ENCODE results near the gene CDKL1. TPM values are rescaled to one million over a fixed set of nuclear protein-coding genes. Genes with fewer than 3 reads are reported as not detected.
"Not testable (repeated sequence)": the region's sequence is repeated elsewhere in the genome, so short reads cannot be mapped to it uniquely, and the experiment has no call there.

Gene CDKL1
- total RNA-seq, 1 experiment from 2014 or later: 12.9 TPM

DNA sequence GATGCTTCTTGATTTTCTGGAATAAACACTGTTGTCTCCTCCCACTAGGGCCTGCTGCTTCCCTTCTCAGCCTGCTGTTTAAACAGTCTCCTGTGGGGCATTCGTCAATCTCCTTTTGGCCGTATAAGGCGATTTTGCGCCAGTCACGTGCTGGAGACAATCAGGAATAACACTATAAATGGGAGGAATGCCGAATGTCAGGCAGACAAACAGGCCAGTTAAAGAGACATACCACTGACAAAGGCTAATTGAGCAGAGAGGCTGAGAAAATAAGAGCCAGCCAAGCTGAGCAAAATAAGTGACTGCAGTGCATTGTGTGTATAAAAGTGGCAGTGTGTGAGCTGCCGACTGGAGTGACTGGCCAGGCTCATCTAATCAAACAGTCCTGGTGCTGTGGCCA is 61.3 kb downstream of the CDKL1 start:
- no peak for DNase-seq (ENCODE audit: low spot score)

DNA sequence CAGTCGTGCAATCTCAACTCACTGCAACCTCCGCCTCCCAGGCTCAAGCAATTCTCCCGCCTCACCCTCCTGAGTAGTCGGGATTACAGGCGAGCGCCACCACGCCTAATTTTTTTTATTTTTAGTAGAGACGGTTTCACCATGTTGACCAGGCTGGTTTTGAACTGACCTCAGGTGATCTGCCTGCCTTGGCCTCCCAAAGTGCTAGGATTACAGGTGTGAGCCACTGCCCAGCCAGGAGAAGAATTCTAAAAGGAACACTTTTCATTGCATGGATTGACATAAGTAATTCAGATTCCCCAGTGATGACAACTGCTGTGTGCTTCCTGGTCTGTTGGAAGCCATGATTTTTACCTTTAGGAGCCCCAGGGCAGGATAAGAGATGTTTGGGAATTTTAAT is 62.5 kb downstream of the CDKL1 start:
- no peak for DNase-seq (ENCODE audit: low spot score)

DNA sequence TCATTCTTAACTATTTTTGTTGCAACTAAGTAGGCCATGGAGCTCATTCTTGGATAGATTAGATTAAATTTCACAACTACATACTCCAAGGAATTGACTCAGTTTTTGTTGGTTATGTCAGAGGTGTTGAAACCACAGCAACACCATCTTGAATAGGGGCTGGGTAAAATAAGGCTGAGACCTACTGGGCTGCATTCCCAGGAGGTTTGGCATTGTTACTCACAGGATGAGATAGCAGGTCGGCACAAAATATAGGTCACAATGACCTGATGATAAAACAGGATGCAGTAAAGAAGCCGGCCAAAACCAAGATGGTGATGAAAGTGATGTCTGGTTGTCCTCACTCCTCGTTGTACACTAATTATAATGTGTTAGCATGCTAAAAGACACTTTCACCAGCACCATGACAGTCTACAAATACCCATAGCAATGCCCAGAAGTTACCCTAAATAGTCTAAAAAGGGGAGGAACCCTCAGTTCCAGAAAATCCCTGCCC is 63.6 kb downstream of the CDKL1 start:
- no peak for DNase-seq (ENCODE audit: low spot score)

DNA sequence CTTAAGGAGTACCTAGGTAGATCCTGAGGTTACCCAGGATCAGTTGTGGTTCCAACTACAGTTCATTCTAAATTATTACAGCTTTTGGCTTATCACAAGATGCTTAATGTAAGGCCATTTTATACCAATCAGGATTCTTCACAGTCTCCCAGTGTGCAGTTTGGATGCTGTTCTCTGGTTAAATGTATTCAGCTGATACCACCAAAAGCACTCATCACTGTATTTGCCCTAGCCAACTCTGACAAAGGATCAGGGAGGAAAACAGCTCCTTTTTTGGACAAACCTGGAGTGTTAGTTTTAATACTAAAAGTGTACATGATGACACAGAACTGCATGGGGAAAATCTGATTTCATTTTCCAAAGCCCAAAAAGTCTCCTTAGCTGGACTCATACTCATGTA is 65.1 kb downstream of the CDKL1 start:
- DNase-seq (ENCODE audit: low spot score): no peak

DNA sequence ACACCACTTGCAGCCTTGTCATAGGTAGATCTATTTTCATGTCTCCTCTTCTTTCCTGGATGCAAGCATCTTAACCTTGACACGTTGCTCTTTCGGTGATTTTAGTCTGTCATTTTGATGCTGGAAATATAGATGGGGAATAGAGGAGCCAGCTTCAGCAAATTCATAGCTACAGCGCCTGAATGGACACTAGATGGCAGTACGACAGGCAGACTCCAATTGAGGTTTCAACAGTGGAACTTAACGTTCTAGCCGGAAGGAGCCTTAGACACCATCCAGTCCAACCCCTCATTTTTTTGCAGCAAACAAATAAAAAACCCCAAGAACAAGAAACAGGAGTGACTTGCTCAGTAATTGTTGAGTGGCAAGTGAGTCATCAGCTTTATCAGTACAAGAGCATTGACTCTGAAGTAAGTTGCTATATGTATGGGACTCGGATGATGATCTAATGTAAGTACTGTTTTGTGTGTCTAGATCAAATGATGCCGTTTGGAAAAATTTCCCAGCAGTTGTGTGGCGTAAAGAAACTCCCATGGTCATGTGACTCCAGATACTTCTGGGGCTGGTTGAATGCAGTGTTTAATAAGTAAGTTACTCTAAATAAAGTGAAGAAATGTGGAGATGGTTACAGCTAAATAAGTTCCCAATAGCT is 75.5 kb downstream of the CDKL1 start:
- DNase-seq (ENCODE audit: low spot score): peak; percentile 74

DNA sequence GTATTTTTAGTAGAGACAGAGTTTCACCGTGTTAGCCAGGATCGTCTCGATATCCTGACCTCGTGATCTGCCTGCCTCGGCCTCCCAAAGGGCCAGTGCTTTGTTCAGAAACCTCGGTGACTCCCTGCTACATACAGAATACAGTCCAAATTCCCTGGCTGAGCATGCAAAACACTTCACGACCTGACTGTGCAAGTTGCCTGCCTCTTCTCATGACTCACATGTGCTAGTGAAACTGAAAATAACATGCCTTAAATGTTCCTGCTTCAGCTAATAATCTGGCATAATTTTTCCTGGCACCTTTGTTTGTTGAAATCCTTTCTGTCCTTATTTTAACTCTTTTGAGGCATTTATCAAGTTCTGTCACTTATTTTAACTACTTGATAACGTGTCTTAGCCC is 76.4 kb downstream of the CDKL1 start:
- DNase-seq (ENCODE audit: low spot score): no peak

DNA sequence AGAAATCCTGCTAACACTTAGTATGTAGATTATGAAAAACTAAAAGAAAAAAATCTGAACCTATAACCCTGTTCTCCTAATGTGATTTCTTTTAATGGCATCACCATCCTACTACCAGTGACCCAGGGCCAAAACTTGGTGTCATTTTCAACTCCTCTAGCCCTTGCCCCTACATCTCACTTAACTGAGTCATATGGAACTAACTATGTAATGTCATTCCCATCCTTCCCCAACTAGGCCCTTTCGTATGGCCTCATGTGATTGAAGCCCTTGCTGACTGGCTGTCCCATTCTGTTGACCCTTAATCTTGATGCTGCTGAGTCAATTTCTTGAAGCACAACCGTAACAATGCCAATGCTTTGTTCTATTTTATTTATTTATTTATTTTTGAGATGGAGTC is 77.0 kb downstream of the CDKL1 start:
- DNase-seq (ENCODE audit: low spot score): no peak

DNA sequence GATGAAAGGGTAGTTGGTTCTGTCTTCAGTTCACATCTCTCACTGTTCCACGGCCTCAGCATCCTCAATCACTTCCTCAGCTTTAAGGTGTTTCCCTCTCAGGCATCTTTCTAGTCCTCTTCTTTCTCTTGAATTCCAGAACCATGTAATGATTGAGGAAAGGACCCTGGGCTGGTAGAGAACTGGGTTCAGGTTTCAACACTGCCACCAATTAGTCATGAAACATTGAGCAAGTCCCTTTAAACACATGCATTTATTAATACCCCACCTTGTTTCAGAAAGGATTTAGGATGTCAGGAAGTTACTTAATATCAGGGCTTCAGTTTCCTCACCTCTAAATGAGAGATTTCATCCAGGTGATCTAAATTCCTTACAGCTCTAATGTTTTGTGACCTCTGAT is 77.4 kb downstream of the CDKL1 start:
- no peak for DNase-seq (ENCODE audit: low spot score)

DNA sequence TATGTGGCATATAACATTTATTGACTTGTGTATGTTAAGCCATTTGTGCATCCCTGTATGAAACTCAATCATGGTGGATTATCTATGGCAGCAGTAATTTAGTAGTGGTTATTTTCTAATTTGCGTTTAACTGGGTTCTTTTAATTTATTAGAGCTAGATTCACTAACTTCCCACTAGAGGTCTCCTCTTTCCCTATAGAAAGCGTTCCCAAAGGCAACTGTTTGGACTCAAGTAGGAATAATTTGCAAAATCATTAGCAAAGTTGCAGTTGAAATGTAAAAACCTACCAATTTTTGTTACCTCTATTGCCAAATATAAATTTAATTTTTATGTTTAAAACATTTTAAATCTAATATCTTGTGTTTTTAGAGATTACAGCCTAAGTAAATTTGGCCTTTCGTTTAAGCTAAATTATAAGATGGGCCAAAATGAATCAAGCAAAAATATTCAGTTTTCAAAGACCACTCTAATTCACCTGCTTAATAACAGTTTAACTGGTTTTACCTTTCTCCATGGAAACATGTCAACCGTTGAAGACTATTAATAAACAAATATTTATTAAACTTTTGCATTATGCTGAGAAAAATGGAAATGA is 78.6 kb downstream of the CDKL1 start:
- peak; percentile 39 for DNase-seq (ENCODE audit: low spot score)

DNA sequence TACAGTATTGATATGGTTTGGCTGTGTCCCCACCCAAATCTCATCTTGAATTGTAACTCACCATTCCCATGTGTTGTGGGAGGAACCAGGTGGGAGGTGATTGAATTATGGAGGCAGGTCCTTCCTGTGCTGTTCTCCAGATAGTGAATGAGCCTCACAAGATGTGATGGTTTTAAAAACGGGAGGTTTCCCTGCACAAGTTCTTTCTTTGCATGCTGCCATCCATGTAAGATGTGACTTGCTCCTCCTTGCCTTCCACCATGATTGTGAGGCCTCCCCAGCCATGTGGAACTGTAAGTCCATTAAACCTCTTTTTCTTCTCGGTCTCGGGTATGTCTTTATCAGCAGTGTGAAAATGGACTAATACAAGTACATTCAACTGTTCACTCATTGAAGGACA is 82.6 kb downstream of the CDKL1 start:
- DNase-seq (ENCODE audit: low spot score): not testable (repeated sequence)

DNA sequence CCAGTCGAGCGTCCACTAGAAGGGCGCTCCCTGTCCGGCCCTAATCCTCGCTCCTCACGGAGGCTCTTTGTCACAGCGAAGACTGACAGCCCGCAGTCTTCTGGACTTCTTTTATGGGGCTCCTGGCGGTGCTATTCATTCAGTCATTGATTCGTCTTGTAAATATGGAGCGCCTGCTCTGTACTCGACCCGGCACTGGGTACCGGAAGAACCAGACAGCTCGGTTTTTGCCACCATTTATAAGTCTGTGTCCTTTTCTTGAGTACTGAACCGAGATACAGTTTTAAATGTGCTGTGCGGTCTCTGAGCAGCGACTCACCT is 84.0 kb downstream of the CDKL1 start:
- no peak for DNase-seq (ENCODE audit: low spot score)

DNA sequence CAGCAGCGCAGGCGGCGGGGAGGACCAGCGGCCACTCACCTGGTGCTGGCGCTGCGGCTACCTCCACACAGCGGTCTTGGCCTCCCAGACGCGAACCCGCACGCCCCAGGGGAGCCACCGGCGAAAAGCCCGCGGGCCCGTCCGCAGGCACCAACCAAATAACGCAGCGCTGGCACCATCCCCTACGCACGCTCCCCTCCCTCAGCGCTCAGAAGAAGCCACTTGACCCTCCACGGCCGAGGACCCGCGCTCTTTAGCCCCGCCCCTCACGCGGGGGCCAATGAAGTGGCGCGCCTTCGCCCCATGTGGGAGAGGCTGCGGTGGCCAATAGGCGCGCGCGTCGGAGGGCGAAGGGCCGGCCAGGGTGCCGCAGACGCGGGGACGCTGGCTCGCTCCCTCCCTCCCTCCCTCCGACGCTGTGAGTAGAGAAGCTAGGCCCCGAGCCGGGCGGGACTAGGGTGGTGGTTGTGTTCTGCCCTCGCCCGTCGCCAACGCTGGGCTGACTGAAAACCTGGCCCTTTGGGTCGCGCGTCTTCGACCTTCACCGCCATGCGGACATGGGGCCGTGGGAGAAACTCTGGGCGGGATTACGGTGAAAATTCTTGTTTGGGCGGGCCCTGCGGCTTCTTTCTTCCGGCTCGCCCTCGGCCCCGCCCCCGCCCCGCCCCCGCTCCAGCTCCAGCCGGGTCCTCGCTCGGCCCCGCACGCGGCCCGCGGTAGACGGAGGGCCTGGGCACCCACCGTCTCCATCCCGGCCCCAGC is 84.5 kb downstream of the CDKL1 start, which contains the start of the genes DMAC2L and L2HGDH:
DMAC2L (plus strand) TSS at position 353 of the 762 bp plus-strand sequence. CDS start 9,164 bp downstream, outside the sequence.
L2HGDH (minus strand) TSS at position 258 of the 762 bp plus-strand sequence; CDS start at position 179, 79 bp downstream.
- peak; percentile 88 for DNase-seq (ENCODE audit: low spot score)

DNA sequence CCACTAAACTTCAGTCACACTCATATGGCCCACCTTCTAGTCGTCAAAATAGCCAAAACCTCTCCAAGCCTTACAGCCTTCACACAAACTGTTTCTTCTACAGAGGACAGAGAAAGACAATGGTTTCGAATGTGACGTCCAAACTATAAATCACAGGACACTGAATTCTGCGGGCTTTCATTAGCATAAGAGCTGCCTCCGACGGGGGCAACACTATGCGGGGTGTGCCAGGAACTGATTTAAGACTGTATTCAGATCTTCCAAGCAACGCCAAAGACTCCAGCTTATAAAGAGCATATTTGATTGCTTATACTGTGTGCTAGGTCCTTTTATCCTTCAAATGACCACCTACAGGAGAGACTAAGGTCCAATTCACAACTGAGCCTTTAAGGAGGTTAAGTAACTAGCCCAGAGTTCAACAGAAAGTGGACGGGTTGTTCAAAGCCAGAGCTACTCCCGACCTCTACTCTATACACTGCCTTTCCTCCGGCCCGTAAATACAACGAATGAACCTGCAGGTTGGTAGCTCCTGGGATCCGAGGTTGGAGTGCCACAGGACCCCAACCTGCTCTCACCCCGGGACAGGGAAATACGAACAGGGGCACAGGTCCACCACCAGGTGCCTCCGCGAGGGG is 85.2 kb downstream of the CDKL1 start:
- DNase-seq (ENCODE audit: low spot score): peak; percentile 75

DNA sequence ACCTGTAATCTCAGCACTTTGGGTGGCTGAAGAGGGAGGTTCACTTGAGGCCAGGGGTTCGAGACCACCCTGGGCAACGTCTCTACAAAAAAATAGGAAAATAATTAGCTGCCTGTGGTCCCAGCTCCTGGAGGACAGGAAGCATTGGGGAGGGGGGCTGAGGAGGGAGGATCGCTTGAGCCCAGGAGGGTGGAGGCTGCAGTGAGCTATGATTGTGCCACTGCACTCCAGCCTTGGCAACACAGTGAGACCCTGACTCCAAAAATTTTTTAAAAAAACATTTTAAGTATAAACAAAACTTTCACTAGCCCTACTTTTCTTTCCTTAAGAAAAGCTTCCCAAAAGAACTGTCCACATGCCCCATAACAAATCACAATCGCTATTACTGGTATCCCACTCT is 86.2 kb downstream of the CDKL1 start:
- no peak for DNase-seq (ENCODE audit: low spot score)

DNA sequence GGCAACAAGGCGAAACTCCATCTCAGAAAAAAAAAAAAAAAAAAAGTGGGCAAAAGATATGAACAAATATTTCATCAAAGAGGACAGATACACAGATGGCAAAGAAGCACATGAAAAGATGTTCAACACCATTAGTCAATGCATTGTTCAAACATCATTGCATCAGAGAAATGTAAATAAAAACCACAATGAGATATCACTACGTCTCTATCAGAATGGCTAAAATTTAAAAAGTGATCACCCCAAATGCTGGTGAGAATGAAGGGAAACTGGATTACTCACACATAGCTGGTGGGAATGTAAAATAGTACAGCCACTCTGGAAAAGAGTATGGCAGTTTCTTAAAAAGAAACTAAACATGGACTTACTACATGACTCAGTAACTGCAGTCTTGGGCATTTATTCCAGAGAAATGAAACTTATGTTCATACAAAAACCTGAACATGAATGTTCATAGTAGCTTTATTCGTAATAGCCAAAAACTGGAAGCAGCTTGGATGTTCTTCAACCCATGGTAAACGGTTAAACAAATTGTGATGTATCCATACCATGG is 88.2 kb downstream of the CDKL1 start:
- DNase-seq (ENCODE audit: low spot score): no peak

DNA sequence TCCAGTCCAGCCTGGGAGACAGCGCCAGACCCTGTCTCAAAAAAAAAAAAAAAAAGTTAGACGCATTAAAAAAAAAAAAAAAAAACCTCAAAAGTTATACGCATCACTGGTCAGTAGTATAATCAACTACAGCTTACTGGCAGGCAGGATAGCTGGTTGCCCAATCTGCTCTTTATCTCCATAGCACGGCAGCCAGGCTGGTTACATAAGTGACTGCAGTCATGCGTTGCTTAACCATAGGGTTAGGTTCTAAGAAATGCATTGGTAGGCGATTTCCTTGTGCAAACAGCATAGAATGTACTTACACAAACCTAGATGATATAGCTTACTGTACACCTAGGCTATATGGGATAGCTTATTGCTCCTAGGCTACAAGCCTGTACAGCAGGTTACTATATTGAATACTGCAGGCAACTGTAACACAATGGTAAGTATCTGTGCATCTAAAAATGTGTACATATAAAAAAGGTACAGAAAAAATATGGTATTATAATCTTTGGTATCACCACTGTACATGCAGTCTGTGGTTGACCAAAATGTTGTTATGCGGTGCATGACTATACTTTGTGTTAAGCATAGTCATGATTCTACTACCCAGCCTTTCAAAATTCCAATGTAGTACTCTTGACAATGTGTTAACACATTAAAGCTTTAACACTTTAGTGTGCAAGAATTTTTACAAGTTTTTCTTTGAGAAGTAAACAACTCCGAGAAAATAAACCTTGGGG is 92.8 kb downstream of the CDKL1 start:
- no peak for DNase-seq (ENCODE audit: low spot score)

DNA sequence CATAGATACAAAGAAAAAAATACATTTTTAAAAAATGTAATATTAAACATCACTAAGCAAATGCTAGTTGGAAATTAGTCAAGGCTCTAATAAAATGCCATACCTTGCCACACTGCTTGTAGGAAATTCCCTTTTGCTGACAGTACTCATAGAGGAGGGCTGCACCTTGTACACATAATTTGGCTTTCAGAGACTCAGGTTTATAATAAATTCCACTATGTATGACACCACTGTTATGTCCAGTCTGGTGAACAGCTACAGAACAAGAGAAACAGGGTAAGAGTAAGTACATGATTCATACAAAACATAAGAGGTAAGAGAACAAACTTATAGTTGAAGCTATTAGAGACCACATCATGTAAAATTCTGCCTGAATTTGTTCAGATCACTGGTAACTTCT is 94.8 kb downstream of the CDKL1 start:
- no peak for DNase-seq (ENCODE audit: low spot score)

DNA sequence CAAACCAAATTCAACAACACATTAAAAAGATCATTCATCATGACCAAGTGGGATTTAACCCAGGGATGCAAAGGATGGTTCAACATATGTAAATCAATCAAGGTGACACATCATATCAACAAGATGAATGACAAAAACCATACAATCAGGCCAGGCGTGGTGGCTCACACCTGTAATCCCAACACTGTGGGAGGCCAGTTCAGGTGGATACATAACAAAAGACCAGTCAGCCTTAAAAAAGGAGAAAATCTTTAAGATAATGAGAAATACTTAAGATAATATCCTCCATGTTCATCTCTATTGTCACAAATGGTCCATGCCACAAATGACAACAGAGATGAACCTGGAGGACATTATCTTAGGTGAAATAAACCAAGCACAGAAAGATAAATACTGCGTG is 97.1 kb downstream of the CDKL1 start:
- DNase-seq (ENCODE audit: low spot score): no peak

DNA sequence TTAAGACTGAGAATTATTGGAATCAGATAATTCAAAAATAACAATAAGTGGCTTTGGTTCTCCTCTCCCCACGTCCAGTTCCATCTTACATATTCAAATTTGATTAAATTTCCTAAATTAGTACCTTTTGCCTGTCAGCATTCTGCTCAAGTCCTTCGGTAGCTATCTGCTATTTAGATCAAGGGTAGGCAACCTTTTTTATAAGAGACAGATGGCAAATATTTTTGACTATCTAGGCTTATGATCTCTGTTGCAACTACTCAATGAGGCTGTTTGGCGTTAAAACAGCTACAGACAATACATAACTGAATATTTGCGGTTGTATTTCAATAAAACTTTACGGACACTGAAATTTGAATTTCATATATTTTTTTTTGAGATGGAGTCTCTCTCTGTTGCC is 106.4 kb downstream of the CDKL1 start:
- no peak for DNase-seq (ENCODE audit: low spot score)

DNA sequence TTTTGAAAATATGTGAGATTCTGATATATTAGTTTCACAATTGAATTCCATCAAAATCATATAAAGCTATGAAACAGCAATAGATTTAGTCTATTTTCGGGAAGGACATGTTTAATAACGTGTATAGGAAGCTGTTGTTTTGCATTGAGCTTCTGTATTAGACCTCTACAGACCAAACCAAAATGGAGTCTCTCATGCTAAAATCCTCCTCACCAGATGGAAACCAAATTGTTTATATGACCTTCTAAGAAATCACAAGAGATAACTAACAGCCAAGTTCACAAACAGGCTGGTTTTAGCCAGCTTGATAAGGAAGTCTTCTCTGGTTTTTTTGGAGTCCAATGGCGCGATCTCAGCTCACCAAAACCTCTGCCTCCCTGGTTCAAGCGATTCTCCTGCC is 108.5 kb downstream of the CDKL1 start:
- DNase-seq (ENCODE audit: low spot score): no peak

DNA sequence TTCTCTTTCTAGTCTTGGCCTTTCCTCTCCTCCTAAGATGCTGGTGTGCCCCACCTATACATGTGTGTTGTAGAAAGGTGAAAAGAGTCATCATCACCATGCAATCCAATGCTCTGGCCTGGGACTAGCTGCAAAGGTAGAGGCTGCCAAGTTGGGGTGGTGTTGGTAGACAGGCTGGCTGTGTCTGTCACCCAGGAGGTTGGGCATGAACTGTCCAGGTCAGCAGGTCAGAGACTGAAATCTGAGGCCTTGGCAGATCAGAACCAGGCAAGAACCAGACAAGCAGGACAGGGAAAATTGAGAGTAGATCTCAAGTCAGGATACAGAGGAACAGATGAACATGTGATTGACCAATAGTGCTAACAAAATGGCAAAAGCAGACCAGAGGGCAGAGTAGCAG is 110.8 kb downstream of the CDKL1 start:
- no peak for DNase-seq (ENCODE audit: low spot score)

Data from HT-29 (cell line).